ENCODE results near the gene PTRHD1.
A peak's percentile ranks its signal among the peaks of the same experiment; 100 is the strongest.

Gene PTRHD1

DNA sequence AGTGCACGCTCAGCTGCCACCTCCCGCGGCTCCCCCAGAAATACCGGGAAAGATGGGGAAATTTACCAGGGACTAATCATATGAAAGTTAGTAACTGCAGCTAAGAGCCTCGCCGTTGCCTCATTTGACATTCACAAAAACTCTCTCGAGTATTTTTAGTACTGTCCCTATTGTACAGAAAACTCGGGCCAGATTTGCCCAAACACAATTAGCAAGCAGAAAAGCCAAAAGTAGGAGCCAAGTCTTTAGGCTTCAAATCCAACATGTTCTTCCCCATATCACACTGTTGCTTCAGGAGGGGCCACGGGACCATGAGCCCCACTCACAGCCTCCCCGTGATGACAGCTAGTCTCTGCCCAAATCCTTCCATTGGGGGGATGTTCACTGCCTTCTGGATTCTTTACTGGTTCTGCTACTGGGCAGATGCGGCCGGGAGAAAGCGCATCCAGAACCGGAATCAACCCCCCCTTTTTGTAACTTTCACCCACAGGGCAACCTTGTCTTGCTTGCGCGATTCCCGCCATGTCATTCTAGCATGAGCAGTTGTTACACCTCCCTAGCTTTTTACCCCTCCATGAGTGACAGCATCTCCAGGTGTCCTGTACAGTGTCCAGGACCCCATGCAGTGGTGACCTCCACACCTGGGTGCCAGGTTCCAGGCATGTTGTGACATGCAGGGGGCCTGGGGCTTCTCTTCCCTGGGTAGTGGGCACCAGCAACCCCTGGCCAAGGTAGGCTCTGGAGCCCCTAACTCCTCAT lies 35.2 kb upstream of the PTRHD1 start:
- no peak for DNase-seq

DNA sequence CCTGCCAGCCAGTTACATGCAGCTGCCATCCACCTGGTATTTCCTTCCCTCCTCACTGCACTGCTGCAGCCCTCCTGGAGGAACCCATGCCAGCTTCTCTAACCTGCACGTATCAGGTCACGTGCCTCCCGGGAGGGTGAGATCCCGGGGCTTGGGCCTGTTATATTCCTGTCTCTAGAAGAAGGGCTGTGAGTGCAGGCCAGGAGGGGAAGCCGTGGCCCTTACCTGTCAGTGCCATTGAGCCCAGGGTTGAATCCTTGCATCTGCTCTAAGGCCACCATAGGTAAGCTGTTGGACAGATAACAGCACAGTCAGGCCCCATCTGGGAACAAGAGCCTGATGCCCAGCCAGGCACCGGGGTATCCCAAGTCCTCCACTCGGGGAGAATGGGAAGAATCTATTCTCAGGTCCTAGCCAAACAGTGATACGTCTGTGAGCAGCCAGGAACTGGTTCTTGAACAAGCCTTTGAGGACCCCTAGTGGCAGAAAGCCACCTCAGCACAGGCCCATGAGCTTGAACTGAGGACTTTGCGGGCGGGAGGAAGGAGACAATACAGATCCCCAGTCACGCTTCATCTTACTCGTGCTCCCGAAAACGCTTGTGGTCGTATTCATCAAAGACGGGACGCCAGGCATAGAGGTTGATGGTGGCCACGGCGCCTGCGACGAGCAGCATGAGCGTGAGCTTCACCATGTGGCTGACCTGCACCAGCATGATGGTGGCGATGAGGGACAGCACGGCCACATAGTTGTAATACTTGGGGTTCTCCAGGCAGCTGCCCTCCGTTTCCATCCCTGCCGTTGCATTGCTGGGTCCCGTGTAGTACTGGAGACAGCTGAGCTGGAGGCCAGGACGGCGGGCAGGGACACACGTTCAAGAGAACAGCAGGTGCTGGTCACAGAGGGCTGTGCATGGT lies 34.4 kb upstream of the PTRHD1 start:
- DNase-seq: peak; percentile 81

DNA sequence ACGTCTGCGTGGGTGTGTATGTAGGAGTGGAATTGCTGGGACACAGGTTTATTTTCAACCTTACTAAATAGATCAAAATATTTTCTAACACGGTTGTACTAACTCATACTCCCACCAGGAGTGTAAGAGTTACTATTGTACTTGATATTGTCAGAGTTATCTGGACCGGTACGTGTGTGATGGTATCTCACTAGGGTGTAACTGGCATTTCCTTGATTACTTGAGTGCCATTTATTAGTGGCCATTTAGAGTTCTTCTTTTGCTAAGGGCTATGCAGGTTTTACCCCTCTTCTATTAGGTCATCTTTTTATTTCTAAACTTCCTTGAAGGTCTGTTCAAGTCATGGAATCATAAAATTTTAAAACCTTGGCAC lies 33.6 kb upstream of the PTRHD1 start:
- DNase-seq: no peak

- no peak for DNase-seq
Measured at GRCh38 chr2:24825883-24826772, 32.9 kb upstream of the PTRHD1 start.

DNA sequence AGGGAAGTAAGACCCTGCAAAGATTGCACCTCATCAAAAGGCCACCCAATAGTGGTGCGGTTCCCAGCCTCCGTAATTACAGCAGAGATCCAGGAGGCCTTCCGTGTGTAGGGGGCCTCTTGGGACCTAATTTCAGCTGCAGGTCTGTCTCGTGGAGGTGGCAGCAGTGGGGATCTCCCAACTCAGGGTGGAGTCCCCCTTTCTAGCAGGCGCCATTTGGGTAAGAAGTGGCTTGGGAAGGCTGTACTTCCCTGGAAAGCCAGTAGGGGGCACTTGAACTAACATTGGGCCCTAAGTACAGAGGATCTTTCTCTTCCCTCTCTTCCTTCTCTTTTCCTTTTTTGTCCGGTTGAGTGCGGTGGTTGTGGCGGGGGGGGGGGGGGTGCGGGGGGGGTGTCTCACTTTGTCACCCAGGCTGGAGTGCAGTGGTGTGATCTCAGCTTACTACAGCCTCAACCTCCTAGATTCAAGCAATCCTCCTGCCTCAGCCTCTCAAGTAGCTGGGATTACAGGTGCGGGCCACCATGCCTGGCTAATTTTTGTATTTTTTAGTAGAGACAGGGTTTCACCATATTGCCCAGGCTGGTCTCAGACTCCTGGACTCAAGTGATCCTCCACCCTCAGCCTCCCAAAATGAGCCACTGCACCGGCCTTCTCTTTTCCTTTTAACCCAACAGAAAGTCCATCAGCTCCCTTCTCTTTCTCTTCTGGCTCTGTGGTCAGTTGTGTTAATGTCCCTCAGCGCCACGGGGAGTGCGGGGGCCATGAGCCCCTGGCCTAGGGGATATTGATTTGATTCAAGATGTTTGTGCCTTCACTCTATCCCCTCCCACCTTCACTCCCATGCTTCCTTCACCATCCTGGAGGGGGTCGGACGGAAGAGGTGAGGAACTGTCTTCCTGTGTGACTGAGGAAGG lies 32.0 kb upstream of the PTRHD1 start:
- DNase-seq: peak; percentile 61

- no peak for DNase-seq
Measured at GRCh38 chr2:24824071-24824588, 30.9 kb upstream of the PTRHD1 start.

DNA sequence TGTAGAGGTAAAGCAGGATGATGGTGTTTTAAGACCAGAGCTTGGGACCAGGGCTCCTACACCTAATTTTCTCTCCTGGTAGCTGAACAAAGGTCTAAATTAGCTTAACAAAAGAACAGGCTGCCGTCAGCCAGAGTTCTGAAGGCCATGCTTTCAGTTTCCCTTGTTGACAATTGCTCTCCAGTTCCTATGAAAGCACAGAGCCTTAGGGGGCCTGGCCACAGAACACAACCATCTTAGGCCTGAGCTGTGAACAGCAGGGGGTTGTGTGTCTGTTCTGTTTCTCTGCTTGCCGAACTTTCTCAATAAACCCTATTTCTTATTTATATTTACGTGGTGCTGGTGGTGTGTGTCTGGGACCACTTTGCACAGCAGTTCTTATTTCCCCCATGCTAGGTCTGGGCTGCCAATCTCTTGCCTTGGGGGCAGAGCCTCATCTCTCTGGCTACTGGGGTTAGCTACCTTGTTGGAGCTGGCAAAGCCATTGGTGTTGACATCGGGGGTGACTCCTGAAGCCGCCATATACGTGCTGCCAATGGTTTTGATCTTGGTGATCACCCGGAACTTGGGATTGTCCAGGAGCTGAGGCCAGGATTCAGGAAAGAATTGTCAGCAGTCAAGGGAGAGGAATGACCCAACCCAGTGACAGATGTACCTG lies 29.0 kb upstream of the PTRHD1 start:
- no peak for DNase-seq

- DNase-seq: no peak
Measured at GRCh38 chr2:24821433-24821891, 28.3 kb upstream of the PTRHD1 start.

DNA sequence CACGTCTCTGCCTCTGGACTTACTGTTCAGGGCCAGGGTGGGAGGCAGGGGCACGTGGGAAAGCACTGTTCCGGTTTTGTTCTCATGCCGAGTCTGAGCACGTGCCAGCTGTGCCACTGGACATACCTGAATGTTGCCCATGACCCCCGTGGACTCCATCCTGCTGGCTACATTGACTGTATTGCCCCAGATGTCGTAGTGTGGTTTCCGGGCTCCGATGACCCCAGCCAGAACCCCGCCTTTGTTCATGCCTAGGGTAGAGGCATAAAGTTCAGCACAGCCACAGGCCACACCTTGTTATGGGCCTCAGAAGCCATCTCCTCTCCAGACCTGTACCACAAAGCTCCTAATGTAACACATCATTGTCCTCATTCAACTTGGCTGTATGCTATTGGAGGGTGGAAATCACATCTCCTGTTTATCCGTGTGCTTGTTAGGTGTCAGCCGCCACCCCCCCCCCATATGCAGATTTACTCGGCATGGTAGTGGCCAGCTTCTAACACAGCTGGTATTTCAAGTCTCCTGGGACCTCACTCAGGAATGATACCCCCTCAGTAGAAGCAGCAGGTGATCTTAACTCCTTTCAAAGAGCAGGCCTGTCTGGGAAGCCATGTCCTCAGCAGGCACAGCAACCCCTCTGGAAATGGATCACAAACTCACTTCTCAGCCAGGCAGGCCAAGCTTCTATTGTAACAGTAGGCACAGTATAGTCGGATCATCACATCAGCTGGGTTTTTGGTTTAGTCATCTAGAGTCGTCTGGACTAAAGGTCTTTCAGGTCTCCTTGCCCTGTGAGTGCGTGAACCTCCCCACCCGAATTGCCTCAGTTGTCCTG lies 27.6 kb upstream of the PTRHD1 start:
- DNase-seq: no peak

GRCh38 chr2:24820175-24820513 lies 27.0 kb upstream of the PTRHD1 start:
- DNase-seq: no peak

- no peak for DNase-seq
Measured at GRCh38 chr2:24819442-24820174, 26.4 kb upstream of the PTRHD1 start.

- DNase-seq: no peak
Measured at GRCh38 chr2:24818721-24819167, 25.6 kb upstream of the PTRHD1 start.

- no peak for DNase-seq
Measured at GRCh38 chr2:24816884-24817283, 23.7 kb upstream of the PTRHD1 start.

DNA sequence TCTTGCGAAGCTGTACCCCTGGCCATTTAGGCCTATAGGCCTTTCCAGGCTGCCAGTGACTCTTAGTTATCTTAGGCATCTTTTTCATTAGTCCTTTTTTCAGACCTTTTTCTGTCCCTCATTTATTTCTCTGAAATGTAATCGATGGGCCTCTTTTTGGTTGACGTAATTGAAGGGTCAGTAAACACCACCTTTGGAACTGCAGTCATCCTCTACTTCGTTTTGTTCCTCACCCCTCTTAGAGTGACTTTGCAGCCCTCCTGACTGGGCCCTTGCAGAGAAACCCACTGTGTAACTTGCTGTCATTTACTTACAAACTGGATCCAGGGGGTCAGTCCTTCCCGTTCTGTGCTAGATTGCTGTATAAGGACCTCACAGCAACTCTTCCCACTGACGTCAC lies 23.2 kb upstream of the PTRHD1 start:
- DNase-seq: no peak

DNA sequence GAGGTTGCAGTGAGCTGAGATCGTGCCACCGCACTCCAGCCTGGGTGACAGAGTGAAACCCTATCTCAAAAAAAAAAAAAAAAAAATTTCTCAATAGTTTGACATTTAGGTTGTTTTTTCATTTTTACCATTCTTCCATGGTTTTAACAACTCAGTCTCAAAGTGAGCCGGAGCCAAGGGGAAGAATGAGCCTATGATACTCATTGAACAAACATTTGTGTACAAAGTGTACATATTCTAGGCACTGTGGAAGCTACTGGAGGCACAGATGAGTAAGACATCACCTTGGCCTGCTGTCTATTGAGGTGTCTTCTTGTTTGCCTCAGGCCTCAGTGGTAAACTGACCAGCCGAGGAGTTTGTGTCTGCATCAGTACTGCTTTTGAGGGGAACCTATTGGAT lies 22.0 kb upstream of the PTRHD1 start:
- DNase-seq: no peak

GRCh38 chr2:24814516-24814915 lies 21.3 kb upstream of the PTRHD1 start:
- DNase-seq: no peak

DNA sequence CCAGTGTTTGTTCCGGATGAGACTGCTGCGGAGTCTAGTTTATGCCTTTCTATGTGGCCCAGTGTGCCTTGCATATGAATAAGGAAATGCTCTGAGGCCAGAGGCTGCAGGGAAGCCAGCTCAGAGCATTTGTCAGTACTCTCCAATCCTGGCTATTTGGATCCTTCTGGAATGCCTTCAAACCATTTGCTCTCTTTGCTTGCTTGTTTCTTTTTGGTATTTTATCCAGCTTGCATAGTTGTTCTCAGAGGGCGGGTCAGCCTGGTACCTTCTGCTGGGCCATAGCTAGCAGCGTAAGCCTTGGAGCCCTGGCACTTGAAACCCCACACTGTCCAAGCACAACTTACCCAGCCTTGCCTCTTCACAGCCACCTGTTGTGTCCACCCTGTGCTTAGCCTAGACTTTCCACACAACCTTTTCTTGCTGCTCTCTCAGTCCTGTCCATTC lies 20.5 kb upstream of the PTRHD1 start:
- DNase-seq: no peak

- DNase-seq: no peak
Measured at GRCh38 chr2:24809316-24810007, 16.3 kb upstream of the PTRHD1 start.

GRCh38 chr2:24806661-24807036 lies 13.5 kb upstream of the PTRHD1 start:
- DNase-seq: no peak

Data from activated CD4-positive, alpha-beta T cell treated with anti-CD3 and anti-CD28 coated beads for 48 hours (primary cell).